DMS53 (cell line): ENCODE measurements around the gene LRRFIP1.

Experiments used
- DNase-seq: peaks from one replicate; lab custom pipeline; 2025; lab: John Stamatoyannopoulos, UW

The LRRFIP1 gene

DNA sequence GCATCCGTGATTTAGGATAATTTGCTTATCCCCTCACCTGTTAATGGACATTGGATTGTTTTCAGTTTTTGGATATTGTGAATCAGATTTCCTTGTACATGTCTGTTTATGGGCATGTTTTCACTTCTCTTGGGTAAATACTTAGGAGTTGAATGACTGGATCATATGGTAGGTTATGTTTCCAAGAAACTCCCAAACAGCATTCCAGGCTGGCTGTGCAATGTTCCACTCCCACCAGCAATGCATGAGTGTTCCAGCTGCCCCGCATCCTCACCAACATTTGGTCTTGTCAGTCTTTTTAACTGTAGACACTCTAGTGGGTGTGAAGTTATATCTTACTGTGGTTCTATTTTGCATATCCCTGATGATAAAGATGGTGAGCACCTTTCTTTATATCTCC, 8.9 kb upstream of the LRRFIP1 start:
- DNase-seq = no peak

GRCh38 chr2:237623428-237624403, 3.7 kb upstream of the LRRFIP1 start:
- DNase-seq = no peak

GRCh38 chr2:237624565-237624964, 2.8 kb upstream of the LRRFIP1 start:
- no peak for DNase-seq

- DNase-seq = no peak
Observed at GRCh38 chr2:237625216-237625705, 2.1 kb upstream of the LRRFIP1 start.

GRCh38 chr2:237625777-237626176, 1.6 kb upstream of the LRRFIP1 start:
- DNase-seq = no peak

DNA sequence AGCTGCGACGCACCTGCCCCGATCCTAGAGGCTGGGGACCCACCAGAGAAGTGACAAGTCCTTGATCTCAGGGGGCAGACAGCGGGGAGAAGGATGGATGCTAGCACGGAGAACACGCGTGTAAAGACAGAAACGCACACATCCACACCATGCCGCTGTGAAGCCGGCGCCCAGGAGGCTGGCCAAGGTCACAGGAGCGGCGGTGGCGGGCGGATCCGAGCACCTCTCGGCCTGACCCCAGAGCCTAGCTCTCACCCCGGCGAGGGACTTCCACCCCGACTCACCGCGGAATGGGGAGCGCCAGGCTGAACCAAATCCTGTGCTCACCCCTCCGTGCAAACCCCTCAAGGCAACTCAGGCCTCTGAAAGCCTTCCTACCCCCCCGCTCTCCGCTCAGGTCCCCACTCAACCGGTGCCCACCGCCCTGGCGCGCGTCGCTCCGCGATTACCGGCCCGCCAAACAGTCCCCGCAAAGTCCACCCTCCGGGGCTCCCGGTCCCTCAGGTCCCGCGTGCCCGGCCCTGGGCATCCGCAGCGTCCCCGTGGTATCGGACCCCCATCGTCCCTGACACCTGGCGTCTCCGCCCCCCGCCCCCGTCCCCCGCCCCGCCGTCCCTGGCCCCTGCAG, 460 bp upstream of the LRRFIP1 start:
- DNase-seq = peak; percentile 65

DNA sequence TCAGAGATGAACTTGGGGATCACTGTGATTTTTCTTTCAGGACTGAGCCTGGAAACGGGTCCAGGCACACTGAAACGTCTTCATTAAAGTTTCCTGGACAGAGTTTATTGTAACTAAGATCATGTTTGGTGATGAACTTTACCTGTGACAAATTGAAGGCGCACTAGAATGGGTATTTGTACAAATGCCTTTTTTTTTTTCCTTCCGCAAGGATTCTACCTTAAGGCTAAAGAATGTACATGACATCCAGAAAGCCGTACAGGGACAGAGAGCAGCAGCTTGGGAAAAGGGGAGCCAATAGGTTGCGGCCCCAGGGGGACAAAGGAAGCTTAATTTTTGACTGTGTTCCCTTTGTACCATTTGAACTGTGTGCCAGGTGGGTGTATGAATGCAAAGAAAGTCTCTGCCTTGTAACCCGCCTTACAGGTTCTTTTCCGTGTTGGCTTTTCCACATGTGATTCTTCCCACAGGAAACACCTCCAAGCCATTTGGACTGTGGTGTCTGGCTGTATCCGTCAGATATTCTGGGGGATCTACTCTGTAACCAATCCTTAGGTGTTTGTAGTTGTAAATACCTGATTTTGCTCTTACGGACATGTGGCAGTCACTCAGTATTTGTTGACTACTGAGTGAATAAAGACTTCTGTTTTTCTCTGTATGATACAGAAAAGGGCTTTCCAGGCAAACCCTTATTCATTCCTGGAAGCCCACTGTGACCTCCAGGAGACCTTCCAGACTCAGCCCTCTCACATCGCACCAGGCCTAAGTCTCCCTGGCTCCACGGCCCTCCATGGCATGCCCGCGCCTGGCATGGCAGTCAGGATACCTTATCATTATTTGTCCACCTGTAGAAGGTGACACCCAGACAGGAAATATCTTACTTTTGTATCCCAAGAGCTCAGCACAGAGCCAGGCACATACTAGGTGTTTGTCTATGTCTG, 1.1 kb downstream of the LRRFIP1 start:
- no peak for DNase-seq

DNA sequence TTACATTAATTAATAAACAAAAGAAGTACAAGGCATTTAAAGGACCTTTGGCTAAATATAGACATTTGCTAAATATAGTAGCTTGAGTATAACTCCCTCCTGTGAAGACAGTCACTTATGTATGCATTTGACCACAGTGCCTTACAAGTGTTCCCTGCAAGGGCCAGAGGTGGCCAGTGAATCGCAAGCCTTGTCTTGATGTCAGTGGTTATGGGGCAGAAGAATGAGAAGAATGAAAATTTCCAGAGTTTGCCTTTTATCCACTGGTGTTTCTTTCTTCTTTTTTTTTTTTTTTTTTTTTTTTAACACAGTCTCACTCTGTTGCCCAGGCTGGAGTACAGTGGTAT, 1.8 kb downstream of the LRRFIP1 start:
- no peak for DNase-seq

DNA sequence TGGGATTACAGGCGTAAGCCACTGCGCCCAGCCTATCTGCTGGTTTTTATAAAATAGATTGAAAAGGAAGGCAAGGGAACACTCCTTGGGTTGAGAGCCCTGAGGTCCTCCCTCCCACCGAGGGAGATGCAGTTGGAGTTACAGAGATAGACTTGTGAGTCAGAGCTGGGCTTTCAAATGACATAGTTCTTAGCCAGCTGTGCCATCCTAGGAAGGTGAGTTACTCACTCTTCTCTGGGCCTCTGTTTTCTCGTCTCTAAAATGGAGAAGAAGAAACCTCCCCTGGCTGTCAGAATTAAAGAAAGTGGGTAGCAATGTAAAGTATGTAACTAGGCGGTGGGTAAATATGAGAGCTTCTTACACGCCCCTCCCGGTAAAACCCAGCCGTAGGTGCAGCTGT, 2.4 kb downstream of the LRRFIP1 start:
- DNase-seq = no peak

DNA sequence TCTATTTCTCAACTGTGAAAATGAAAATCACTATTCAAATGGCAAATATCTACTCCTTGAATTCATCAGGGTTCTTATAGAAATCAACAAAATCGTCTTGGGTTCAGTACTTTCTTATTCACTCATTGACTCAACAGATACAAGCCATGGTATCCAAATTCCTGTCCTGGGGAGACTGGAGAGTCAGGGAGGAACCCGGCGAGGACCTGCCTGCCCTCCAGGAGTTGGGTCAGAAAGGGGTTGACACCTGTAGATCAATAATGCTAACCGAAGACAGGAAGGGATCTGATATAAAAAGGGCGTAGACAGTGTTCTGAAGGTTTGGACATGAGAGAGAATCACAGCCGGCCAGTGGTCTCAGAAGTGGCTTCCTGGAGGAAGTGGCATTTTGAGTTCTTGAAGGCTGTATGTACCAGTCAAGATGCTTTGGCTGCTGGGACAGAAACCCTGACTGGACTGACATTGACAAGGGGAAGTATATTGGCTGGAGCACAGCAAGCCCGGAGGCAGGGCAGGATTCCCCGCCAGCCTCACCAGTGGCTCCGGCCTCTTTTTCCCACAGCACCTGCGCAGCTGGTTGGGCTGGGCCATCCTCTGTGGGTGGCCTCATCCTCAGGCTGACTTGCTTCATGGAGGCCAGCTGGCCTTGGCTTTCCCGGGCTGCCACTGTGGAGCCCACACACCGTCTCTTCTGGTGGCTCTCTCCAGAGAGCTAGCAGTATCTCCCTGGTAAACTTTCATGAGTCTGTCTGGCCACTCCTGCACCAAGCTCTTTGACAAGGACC, 3.0 kb downstream of the LRRFIP1 start:
- no peak for DNase-seq

- no peak for DNase-seq
Observed at GRCh38 chr2:237631007-237631785, 3.8 kb downstream of the LRRFIP1 start.

DNA sequence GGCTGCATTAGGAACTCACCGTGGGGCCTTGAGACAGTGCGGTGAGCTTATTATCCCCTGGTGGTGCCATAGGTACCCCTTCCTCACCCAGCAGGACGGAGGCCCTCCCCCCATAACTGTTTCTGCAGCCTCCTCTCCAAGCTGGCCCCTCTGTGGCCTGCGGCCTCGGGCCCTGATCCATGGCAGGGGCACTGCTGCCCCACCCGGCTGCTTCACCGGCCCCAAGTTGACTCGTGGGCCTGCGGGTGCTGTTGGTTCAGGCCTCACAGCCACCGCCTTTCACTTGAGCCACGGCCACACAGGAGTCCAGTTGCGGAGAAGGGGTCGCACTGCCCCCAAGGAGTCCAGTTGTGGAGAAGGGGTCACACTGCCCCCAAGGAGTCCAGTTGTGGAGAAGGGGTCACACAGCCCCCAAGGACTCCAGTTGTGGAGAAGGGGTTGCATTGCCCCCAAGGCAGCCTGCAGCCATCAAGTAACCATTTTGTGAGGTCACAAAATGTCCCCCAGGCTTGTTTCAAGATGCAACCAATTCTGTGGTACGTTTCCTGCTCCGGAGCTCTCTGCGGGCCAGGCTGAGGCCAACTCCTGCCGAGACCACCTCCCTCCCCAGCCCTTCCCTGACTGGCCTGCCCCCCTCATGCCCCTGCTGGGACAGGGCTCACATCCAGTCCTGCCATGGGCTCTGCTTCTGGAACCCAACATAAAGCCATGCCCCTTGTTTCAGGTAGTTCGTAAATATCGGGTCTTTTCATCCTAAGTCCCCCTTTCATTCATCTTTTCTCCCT, 4.6 kb downstream of the LRRFIP1 start:
- DNase-seq = no peak

DNA sequence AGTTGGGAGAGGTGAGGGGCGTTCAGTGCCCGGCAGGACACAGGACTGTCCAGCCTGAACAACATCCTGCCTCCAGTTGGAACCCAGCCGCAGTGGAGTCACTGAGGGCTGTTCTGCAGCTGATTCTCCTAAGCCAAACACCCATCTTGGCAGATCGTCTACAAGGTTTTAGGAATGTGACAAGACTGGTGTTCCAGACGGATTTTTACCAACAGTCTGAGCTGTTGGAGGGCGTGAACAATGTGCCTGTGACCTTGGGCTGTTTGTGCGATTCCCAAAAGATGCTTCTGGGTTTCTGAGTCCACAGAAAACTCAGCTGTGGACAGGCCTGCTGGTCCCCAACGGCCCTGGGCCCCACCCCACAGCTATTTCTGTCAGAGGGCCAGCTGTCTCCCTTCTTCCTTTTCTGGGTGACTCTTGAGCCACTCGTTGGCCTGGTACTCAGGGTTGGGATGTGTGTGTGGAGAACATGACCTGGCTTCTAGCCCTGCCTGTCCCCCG, 5.7 kb downstream of the LRRFIP1 start:
- no peak for DNase-seq

DNA sequence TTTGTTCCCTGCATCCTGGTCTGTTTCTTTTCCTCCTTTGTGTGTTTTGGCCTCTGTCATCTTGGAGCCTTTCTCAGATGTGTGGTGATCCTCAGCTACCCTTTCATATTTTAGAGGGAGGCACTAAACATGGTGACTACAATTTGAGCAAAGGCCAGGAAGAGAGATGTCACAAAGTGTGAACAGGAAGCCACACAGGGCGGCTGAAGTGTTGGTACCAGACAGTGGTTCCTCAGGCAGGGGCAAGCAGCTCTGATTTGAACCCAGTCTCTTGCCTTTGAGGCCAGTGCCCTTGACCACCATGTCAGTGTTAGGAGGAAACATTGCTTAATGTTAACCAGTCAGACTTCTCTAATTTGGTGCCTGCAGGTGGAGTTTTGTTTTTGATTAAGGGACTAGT, 9.2 kb downstream of the LRRFIP1 start:
- no peak for DNase-seq

DNA sequence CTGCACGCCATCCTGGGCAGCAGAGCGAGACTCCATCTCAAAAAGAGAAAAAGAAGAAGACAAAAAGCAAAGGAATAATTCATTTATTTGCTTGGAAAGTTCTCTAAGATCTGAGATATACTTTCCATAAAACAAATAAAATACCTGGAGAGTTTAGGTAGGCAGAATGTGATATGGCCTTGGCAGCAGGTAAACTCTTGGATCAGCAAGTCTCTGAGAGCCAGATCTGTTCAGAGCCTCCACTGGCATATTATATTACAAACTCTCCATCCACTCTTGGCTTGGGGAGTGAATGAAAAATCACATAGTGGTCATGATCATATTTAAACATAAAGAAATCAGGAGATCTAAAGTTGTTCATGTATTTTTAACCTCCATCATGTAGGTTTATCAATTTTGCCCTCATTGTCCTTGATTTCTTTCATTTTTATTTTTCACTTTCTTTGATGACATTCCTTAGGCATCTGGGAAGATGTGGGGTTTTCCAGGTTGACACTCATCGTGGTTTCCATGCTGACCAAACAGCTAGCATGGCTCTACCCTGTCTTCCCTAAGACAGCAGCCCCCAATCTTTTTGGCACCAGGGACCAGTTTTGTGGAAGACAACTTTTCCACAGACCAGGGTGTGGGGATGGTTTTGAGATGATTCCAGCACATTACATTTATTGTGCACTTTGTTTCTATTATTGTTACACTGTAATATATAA, 10.2 kb downstream of the LRRFIP1 start:
- DNase-seq = no peak

DNA sequence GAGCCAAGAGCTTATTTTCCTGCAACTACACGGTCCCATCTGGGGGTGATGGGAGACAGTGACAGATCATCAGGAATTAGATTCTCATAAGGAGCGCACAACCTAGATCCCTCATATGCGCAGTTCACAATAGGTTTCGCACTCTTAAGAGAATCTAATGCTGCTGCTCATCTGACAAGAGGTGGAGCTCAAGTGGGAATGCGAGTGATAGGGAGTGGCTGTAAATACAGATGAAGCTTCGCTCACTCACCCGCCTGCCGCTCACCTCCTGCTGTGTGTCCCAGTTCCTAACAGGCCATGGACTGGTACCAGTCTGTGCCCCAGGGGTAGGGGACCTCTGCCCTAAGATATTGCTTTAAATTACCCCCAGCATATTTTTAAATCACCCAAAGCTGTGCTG, 10.8 kb downstream of the LRRFIP1 start:
- DNase-seq = no peak

GRCh38 chr2:237639052-237639835, 11.9 kb downstream of the LRRFIP1 start:
- no peak for DNase-seq

DNA sequence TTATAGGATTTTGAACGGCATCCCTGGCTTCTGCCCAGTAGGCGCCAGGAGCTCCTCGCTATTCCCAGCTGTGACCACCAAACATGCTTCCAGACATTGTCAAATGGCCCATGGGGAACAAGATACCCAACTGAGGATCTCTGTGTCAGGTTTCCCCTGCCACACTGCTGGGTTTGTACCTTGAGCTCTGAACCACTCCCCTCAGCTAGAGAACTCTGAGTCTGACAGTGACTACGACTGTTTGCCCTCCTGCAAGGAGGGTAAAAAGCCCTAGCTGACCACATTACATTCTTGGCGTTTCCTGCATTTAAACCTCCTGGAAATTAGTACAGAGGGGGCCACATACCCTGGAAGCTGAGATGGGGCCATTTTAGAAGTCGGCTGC, 12.4 kb downstream of the LRRFIP1 start:
- DNase-seq = no peak
